ENCODE results near the gene CACNA2D3. TPM values are rescaled to one million over a fixed set of nuclear protein-coding genes. Genes with fewer than 3 reads are reported as not detected.

Gene CACNA2D3
- polyA plus RNA-seq, 4 donors, result 1.5 to 2.1 (median 1.7) TPM

DNA sequence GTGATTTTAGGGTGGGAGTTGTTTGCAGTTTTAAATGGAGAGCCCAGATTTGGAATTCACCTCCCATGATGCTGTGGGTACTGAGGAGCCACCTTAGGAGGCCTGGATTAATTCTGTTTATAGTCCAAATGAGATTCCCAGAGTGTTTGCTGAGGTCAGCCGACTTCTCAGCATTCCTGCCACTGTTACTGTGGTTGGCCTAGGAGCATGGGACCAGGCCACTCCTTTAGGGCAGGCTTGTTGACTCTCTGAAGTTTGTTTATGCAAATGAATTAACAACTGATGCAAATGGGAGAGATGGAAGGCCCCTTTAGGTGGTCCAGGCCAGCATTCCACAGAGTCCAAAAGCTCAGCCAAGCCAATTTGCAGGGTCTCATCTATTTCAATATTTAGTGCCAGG is 46.1 kb downstream of the CACNA2D3 start:
- no peak for DNase-seq (ENCODE audit: low read depth in 4 of 4, low spot score in 3 of 4)

DNA sequence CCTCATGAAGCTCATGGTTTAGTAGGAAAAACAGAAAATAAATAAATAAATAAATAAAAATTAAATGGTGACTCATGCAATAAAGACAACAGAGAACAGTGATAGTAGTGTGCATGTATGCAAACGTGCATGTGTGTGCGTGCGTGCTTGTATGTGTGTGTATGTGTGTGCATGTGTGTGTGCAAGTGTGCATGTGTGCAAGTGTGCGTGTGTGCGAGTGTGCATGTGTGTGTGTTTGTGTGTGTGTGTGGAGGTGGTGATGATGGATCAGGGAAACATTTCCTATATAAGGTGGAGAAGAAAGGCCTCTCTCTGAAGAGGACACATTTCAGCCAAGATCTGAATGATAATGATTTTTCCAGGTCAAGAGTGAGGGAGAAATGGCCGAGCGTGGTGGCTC is 47.2 kb downstream of the CACNA2D3 start:
- no peak for DNase-seq (ENCODE audit: low read depth in 4 of 4, low spot score in 3 of 4)

DNA sequence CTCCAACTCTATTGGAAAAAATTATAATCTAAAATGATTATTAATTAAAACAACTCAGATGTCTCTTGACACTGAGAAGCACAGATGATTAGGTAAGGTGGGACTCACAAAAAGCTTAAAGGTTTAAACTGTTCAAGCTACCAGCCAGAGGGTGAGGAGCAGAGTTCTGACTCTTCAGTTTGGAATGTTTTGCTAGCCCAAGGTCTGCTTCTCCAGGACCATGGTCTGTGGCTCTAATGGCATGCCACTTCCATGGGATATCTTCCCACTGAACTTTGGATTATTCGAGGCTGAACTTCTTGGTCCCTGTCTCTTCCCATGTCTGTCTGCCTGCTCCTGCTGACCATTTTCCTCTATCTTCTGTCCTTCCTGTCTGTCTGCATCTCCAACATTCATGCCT is 49.2 kb downstream of the CACNA2D3 start:
- DNase-seq (ENCODE audit: low read depth in 4 of 4, low spot score in 3 of 4), result no peak

DNA sequence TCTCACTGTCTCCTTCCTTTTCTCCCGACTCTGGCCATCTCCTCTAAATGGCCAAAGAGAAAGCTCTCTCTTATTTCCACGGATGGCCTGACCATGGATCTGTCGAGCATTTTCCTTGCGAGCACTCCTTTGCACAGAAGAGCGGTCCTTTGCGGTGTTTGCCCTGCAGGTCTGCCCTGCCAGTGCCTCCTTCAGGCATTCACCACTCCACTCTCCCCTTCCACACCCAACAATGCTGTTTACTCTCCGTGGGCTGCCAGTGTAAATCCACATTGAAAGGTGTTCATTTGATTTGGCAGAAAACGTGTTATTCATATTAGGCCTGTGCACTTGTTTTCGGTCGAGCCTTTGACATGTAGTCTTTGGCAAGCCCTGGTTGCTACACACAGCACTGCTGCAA is 49.6 kb downstream of the CACNA2D3 start:
- DNase-seq (ENCODE audit: low read depth in 4 of 4, low spot score in 3 of 4), result no peak

DNA sequence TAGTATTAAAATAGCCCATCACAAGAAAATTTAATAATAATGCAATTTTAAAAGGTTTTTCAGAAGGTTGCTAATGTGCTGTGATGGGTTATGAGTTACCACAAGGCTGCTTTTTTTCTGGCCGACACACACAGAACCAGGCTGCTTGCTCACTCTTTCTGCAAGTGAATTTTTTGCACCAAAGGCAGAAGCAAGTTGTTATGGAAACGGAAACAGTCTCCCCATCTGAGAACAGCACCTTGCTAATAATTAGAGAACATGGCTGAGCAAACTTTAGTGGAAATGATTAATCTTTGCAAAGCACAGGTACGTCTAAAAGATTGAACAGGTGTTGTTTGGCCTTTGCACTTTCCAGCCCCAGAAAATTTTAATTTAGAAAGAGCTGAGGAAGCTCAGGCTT is 51.0 kb downstream of the CACNA2D3 start:
- no peak for DNase-seq (ENCODE audit: low read depth in 4 of 4, low spot score in 3 of 4)

DNA sequence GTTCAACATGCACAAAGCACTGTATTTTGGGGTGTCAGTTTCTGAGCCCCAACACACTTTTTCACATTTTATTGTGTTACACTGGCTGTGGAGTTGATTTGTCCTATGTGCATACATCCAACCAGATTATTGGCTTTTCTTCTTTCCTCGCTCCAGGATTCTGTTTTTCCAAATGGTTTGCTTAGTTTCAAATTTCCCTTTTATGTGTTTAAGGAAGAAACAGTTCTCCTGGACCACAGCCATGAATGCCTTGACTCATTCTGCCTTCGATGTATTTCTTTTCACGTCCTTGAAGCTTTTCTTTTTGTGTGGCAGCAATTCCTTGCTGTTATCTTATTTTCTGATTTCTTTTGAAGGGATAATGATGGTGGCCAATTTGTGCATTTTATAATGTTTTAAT is 53.8 kb downstream of the CACNA2D3 start:
- DNase-seq (ENCODE audit: low read depth in 4 of 4, low spot score in 3 of 4), result no peak

DNA sequence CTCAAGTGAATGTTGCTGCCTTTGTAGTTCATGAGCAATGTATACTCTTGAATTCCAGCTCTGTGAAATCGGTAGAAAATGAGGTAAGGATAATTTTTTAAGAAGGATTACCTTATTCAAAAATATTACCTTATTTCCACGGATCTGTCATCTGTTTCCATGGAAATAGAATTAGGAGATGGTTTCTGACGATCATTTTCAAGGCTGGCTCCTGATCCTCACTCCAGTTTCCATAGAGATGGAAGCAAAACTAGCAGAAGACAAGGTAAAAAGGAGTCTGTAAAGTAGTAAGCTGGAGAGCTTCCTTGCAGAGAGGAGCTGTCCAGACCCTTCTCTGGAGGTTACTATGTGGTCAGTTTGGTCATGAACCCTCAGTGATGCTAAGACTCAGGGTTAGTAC is 55.5 kb downstream of the CACNA2D3 start:
- no peak for DNase-seq (ENCODE audit: low read depth in 4 of 4, low spot score in 3 of 4)

DNA sequence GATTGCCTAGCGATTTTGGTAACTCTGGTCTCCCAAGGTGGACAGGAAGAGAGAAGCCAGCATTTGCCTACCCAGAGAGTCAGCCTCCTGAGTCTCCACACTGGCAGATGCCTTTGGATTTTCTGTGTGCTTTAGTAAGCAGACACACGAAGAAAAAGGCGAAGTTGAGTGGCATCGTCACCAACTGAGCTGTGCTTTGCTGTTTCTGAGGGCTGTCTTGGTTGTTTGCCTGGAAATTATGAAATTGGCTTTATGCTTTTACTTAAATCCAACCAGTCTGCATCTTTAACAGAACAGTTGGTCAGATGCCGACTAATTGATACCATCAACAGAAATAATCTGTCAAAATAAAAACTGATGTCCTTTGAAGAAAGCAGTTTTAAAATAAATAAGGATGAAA is 56.0 kb downstream of the CACNA2D3 start:
- DNase-seq (ENCODE audit: low read depth in 4 of 4, low spot score in 3 of 4), result no peak

DNA sequence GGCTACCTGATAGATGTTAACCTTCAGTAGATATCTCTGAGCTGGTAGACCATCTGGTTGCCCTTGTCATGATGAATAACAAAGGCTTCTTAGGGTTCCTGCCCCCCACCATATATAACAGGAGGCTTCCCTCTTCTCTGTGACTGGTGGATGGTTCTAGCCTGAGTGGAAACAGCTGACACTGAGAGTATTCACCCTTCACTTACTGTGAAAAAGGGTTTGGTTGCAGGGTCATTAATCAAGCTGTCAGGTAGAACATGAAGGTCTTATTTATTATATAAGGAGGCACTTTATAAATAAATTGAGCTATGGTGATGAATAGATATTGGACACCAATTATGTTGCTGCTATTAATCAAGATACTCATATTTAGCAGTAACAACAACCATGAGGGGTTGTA is 58.6 kb downstream of the CACNA2D3 start:
- no peak for DNase-seq (ENCODE audit: low read depth in 4 of 4, low spot score in 3 of 4)

DNA sequence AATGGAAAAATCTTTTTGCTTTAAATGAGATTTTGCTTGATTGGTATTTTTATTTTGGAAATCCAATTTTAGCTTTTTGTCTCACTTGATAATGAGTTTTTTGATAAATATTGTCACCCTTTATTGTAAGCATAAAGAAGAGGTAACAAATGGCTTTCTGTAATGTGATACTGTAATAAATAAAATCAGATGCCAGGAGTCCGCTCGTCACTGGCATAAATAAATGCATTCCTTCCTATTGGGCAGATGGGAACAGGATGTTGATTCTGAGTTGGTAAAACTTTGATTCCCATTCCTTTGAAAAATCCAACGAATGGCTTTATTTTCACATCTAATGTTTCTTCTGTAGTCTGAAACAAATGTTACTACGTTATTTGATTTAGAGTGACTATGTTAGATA is 59.9 kb downstream of the CACNA2D3 start:
- no peak for DNase-seq (ENCODE audit: low read depth in 4 of 4, low spot score in 3 of 4)

DNA sequence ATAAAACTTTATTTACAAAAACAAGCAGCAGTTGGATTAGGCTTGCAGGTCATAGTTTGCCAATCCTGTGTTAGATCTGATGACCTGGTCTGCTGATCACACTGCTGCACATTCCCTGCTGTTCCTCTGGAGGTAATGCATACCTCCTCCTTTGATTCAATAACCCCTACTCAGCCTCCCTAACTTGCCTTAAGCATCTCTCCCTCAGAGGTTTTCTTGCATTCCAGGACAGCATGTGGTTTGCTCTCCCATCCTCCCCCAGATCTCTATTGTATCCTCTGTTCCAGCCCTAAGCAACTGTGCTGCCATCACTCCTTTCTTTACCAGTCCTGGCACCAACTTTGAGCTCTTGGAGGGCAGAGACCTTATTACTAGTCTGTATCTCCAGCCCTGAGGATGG is 63.4 kb downstream of the CACNA2D3 start:
- no peak for DNase-seq (ENCODE audit: low read depth in 4 of 4, low spot score in 3 of 4)

DNA sequence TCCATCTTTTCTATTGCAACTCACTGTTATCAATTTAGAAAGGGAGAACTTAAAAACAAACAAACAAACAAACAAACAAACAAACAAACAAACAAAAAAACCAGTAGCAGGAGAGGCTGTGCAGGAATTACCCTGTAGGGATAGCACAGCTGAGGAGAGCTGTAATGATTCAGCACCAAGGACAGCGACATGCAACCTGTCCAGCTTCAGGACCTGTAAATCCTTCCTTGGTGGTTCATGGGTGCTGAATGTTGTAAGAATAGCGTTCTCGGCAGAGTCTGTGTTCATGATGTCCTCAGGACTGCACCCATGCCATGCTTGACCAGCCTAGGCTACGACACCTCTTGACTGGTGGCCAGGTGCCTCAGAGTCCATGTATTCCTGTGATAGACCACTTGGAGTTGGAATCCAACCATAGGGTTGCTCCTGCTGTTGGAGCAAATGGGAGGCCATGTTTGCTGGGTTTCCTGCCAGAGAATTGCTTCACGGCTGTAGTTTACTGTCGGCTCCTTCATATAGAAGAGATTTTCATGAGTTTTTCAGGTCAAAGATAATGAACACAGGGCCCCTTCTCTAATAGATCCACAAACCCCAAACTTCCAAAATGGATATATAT is 65.9 kb downstream of the CACNA2D3 start:
- DNase-seq (ENCODE audit: low read depth in 4 of 4, low spot score in 3 of 4), result peak; percentile 74 to 85 (median 80)

DNA sequence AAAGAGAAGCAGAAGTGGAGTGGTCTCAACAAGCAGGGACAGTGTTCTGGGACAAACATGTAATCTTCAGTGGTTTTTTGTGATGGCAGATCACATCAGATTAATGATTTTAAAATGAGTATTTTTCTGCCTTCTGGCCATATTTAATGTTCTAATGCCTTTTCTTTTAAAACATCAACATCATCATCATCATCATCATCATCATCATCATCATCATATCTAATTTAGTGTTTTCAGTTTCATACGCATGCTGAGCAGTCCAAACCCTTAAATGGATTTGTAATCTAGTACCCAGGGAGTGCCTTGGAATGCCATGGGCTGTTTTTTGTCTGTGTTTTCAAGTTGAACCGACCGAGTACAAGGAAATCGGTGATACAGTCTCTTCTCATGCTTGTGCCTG is 68.9 kb downstream of the CACNA2D3 start:
- no peak for DNase-seq (ENCODE audit: low read depth in 4 of 4, low spot score in 3 of 4)

DNA sequence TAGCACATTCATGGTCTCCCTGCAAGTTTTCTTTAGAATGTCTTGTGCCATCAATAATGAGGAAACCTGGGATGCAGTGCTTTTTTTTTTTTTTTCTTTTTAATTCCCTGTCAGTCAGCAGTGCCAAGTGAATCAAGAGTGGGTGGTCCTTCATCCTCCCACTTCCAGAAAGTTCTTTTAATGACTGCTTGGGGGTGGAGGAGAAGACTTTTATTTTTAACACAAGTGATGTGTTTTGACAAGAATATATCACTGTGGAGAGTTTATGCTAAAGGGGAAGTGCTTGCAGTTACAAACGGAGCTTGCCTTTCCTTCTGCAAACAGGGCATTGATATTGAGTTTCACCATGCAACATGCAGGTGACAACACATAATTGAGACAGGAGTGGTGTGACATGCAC is 69.7 kb downstream of the CACNA2D3 start:
- no peak for DNase-seq (ENCODE audit: low read depth in 4 of 4, low spot score in 3 of 4)

DNA sequence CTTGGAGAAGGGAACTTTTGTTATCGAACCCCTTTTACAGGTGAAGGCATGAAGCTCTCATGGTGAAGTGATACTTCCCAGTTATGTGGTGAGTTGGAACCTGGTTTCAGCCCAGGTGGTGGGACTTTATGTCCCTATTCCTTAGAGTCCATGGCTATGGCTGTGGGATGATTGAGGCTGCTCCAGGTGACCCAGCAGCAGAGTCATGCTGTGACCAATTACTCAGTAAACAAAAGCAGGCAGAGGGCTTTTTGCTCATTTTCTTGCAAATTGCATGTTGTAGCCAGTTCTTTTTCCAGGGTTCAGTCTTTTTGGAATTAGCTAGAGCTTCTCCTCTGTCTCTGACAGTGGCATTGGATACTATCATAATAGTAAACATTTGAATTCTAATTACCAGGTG is 70.7 kb downstream of the CACNA2D3 start:
- DNase-seq (ENCODE audit: low read depth in 4 of 4, low spot score in 3 of 4), result no peak

DNA sequence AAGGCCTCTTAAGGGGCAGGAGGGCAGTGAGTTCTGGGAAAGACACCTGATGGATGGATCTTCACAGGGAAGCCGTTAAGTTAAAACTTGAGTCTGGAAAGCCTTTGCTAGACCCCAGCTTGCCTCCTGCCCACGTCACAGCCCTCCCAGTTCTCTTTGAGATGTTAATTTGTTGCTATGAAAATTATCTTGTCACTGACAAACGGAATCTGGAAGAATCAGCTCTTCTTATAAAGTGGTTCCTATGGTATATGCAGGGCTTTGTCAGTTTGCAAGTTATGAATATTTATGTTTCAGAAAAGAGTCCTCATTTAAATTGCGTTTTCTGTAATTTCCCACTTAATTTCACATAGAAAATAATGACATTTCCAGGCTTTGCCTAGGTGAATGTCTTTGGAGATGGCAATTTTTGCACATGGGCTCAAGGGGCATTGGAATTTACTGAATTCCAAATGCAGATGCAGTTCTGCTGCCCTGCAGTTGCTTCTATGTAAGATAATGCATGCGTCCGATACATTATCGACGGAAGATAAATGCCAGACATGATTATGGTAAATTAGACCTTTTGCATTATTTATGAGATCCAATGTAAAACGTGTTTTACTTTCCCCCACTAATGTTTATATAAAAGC is 74.1 kb downstream of the CACNA2D3 start:
- no peak for DNase-seq (ENCODE audit: low read depth in 4 of 4, low spot score in 3 of 4)

DNA sequence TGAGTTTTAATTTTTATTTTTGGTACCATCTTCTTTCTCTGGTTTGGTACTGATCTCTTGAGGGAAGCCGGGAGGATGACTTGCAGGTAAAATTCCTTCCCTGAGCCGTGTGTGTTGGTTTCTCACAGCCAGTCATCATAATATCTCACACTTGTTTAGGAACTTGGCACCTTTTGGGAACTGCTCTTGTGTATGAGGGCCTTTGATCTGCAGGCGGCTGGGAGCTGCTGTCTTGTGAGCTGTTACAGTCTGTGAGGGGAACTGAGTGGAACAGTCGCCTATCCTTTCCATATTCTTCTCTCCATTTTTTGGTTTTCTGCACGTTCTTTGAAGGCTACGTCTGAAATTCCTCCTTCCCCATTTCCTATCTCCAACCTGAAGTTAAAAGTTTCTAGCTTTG is 75.2 kb downstream of the CACNA2D3 start:
- no peak for DNase-seq (ENCODE audit: low read depth in 4 of 4, low spot score in 3 of 4)

DNA sequence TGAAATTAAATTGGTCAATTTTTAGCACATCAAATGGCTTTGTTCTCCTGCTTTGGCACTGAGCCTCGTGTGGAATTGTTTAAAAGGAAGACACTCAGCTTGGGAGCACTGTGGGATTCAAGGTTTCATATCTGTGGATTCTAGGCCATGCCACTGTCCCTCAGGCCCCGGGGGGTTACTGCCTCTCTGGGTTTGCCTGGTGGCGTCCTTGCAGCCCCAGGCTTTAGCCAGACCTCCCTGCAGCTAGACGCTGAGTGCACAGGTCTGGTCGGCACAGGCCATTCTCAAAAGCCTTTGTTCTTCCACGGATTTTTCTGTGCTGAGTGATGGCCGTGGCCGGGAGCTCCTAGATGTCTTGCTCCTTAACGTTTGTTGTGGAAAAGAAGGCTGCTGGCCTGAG is 76.2 kb downstream of the CACNA2D3 start:
- DNase-seq (ENCODE audit: low read depth in 4 of 4, low spot score in 3 of 4), result no peak

DNA sequence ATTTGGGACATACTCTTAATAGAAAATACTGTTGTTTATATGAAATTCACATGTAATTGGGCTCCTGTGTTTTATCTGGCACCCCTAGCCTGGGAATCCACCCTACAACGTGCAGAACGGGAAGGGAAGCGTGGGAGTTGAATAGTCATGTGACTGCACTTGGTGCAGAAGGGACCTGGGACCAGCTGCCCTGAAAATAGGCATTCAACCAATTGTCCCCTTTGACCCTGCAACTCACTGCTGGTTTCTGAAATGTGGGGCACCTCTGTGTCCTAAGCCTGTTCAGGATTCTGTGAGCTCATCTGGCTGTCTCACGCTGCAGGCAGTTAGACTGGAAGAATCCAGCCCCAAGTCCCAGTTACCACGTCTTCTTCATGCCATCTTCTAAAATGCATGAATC is 79.7 kb downstream of the CACNA2D3 start:
- no peak for DNase-seq (ENCODE audit: low read depth in 4 of 4, low spot score in 3 of 4)

DNA sequence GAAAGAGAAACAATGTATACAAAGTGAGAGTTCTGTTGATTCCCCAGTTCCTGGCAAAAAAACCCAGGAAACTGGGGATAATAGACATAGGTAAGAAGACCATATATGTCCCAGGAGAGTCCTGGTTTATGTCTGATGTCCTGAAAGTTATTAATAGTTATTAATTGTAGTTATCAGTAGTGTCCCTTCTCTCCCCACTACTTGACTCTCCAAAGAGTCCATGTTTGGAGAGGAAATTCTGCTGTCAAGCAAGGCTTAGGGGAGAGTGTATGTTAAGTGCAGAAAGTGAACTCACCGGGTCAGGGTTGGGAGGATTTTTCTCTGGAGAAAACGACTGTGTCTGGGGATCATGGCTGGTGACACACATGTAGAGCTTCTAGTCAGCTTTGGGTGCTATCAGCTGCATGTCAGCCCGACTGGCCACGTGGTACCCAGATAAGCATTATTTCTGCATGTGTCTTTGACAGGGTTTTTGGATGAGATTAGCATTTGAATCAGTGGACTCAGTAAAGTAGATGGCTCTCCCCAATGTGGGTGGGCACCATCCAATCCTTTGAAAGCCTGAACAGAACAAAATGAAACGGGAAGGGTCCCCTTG is 80.4 kb downstream of the CACNA2D3 start:
- no peak for DNase-seq (ENCODE audit: low read depth in 4 of 4, low spot score in 3 of 4)

DNA sequence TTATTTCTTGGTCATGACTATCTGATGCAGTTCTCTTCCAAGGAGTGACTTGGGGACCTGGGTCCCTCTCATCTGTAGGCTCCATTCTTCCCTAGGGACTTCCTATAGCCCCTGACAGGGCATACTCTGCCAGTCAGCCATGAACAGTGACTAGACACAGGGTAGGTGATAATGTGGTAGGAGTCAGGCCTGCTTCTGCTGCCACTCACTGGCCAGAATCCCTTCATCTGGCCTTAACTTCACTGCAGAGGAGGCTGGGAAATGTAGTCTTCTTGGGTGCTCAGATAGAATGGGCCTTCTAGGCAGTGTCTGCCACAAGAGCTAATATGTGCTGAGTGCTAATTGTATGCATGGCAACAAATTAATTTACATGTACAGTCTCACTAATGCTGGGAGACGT is 84.5 kb downstream of the CACNA2D3 start:
- DNase-seq (ENCODE audit: low read depth in 4 of 4, low spot score in 3 of 4), result no peak

DNA sequence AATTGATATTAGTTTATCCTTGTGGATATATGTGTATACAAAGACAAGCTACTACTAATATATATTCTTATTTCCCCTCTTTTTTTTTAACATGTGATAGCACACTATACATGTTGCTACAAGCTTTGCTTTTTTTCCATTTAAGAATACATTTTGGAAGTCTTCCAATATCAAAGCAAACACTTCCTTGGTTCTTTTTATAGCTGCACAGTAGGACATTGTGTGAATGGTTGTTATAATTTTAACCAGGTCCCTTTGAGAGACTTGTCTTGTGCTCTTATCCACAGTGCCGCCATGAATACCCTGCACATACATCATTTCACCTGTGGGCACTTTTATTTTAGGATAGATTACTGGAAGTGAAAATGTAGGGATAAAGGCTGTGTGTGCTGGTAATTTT is 88.7 kb downstream of the CACNA2D3 start:
- DNase-seq (ENCODE audit: low read depth in 4 of 4, low spot score in 3 of 4), result no peak

DNA sequence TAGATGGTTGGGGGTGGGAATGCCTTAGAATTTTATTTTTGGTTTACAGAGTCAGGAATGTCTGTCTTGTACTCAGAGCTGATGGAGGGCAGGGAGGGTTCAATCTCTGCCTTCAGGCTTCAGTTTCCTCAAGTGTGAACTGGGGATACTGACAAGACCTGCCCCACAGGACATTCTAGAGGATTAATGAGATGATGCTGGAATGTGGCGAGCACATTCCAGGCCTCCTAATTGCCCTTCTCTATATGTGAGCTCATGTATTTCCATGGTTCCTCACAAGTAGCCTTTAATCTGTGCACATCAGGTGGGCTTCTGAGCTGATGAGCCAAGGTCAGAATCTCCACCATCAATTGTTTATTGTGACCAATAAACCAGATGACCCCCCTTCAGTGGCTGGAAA is 90.4 kb downstream of the CACNA2D3 start:
- no peak for DNase-seq (ENCODE audit: low read depth in 4 of 4, low spot score in 3 of 4)

Measured in right renal pelvis (tissue), 4 donors.